Fibroblast of pulmonary artery (primary cell): ENCODE measurements around the gene STAC3.

Source experiments
- DNase-seq: peaks from one replicate; pipeline ENCODE4 v3.0.0-alpha.2; 2010; ENCODE audit warnings: low read depth
- H3K4me3 ChIP-seq: replicated peaks from 2 replicates; pipeline ENCODE4 v1.5.1; 2011; ENCODE audit warnings: low read depth, mild to moderate bottlenecking, control low read depth, low read length, moderate library complexity
- CTCF ChIP-seq: IDR thresholded peaks from 2 replicates; pipeline ENCODE4 v1.5.1; 2011; ENCODE audit warnings: mild to moderate bottlenecking, control low read depth, low read length, inconsistent platforms; ENCODE audit errors: missing control alignments

The STAC3 gene

GRCh38 chr12:57201219-57201618 is 49.8 kb downstream of the STAC3 start:
- TF ChIP-seq CTCF: no peak

GRCh38 chr12:57200497-57200896 is 50.5 kb downstream of the STAC3 start:
- TF ChIP-seq CTCF: no peak
- H3K4me3 ChIP-seq: no peak overlapping the region
- DNase-seq: no peak

More at GRCh38 chr12:57201219-57201618, 49.8 kb downstream of the STAC3 start:
- DNase-seq: no peak
- H3K4me3 ChIP-seq: no peak overlapping the region

- DNase-seq: no peak
- no peak for TF ChIP-seq CTCF
- no peak overlapping the region for H3K4me3 ChIP-seq
Observed at GRCh38 chr12:57199191-57199590, 51.8 kb downstream of the STAC3 start.

- H3K4me3 ChIP-seq: no peak overlapping the region
Observed at GRCh38 chr12:57198329-57198728, 52.7 kb downstream of the STAC3 start.

GRCh38 chr12:57196956-57197355 is 54.0 kb downstream of the STAC3 start:
- H3K4me3 ChIP-seq: no peak overlapping the region

More at GRCh38 chr12:57198329-57198728, 52.7 kb downstream of the STAC3 start:
- DNase-seq: no peak
- no peak for TF ChIP-seq CTCF

GRCh38 chr12:57196439-57196838 is 54.5 kb downstream of the STAC3 start:
- DNase-seq: no peak
- H3K4me3 ChIP-seq: no peak overlapping the region
- TF ChIP-seq CTCF: no peak

More at GRCh38 chr12:57196956-57197355, 54.0 kb downstream of the STAC3 start:
- DNase-seq: no peak
- TF ChIP-seq CTCF: no peak

GRCh38 chr12:57195611-57196371 is 55.2 kb downstream of the STAC3 start:
- H3K4me3 ChIP-seq: no peak overlapping the region
- no peak for TF ChIP-seq CTCF
- DNase-seq: no peak
